GM13976 (cell line): ENCODE results near the gene SKIDA1.

Experiments used
- DNase-seq: peaks from one replicate; pipeline ENCODE4 v3.0.0; 2012; ENCODE audit warnings: low spot score
- CTCF ChIP-seq: IDR thresholded peaks from 2 replicates; pipeline ENCODE4 v1.5.1; 2012; ENCODE audit warnings: borderline replicate concordance, mild to moderate bottlenecking; ENCODE audit not compliant: insufficient read depth; ENCODE audit errors: extremely low read depth, missing control alignments, control extremely low read depth
- in situ Hi-C: fragments of 300-500 bp; cut with MboI; formaldehyde crosslinking; loops from one replicate; pipeline ENCODE4 v1.12.0; 2022; ENCODE audit warnings: low sequenced_read_pairs, mixed read lengths, inconsistent platforms; ENCODE audit not compliant: unreplicated experiment

Gene SKIDA1

GRCh38 chr10:21524131-21524525 lies 1.4 kb downstream of the SKIDA1 start:
- no peak for DNase-seq
- in situ Hi-C loops, result loop anchor here (25.0 kb wide), 1 partner anchor 413 kb away; no protein-coding TSS in a partner anchor
- TF ChIP-seq CTCF, result no peak

GRCh38 chr10:21523557-21524008 lies 1.9 kb downstream of the SKIDA1 start:
- no peak for TF ChIP-seq CTCF
- in situ Hi-C loops, result loop anchor here (25.0 kb wide), 1 partner anchor 414 kb away; no protein-coding TSS in a partner anchor
- no peak for DNase-seq

- TF ChIP-seq CTCF, result no peak
- in situ Hi-C loops, result loop anchor here (25.0 kb wide), 1 partner anchor 414 kb away; no protein-coding TSS in a partner anchor
- DNase-seq, result no peak
Measured at GRCh38 chr10:21522631-21523406, 2.7 kb downstream of the SKIDA1 start.

GRCh38 chr10:21521751-21522533 lies 3.5 kb downstream of the SKIDA1 start:
- in situ Hi-C loops, result loop anchor here (25.0 kb wide), 1 partner anchor 415 kb away; no protein-coding TSS in a partner anchor
- no peak for TF ChIP-seq CTCF
- no peak for DNase-seq

GRCh38 chr10:21520949-21521348 lies 4.5 kb downstream of the SKIDA1 start:
- DNase-seq, result no peak
- in situ Hi-C loops, result loop anchor here (25.0 kb wide), 1 partner anchor 416 kb away; no protein-coding TSS in a partner anchor
- TF ChIP-seq CTCF, result no peak

GRCh38 chr10:21520509-21520908 lies 5.0 kb downstream of the SKIDA1 start:
- no peak for TF ChIP-seq CTCF
- in situ Hi-C loops, result loop anchor here (25.0 kb wide), 1 partner anchor 417 kb away; no protein-coding TSS in a partner anchor
- DNase-seq, result no peak
